Fibroblast of mammary gland (primary cell): ENCODE measurements around the gene KCTD14.
"Not testable (repeated sequence)": the region's sequence is repeated elsewhere in the genome, so short reads cannot be mapped to it uniquely, and the experiment has no call there.

Source experiments
- DNase-seq: peaks from one replicate; pipeline ENCODE4 v3.0.0-alpha.2; 2010; ENCODE audit warnings: low read depth
- H3K4me3 ChIP-seq: 2 replicates; pipeline ENCODE4 v1.5.1; 2011; ENCODE audit warnings: low read depth, mild to moderate bottlenecking, low read length, moderate library complexity; ENCODE audit not compliant: control insufficient read depth
- CTCF ChIP-seq: conservative IDR thresholded peaks from 2 replicates; pipeline ENCODE4 v1.5.1; 2011; ENCODE audit warnings: low read depth, low read length, inconsistent platforms; ENCODE audit not compliant: control insufficient read depth, insufficient read depth

The KCTD14 gene

GRCh38 chr11:78034623-78035022 lies 11.5 kb upstream of the KCTD14 start:
- no peak for TF ChIP-seq CTCF
- DNase-seq, result no peak
- H3K4me3 ChIP-seq, result no peak overlapping the region

GRCh38 chr11:78033040-78033439 lies 10.0 kb upstream of the KCTD14 start:
- no peak for TF ChIP-seq CTCF
- no peak for DNase-seq
- no peak overlapping the region for H3K4me3 ChIP-seq

DNA sequence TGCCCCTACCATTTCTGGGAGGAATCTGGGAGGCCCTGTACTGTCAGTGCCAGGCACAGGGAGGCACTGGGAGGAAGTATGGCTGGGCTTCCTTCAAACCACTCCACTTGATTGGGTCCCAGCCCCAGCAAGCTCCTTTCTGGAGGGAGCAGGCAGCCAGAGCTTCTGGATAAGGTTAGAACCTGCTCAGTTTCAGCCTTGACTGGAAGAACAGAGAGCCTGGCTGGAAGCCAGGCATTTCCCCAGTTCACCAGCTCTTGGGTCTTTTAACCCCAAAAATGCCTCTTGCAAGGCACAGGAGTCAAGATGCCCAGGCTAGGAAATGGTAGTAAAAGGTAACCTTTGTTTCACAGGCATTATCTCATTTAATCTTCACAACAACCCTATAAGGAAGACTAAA lies 9.0 kb upstream of the KCTD14 start:
- no peak overlapping the region for H3K4me3 ChIP-seq
- DNase-seq, result no peak
- TF ChIP-seq CTCF, result no peak

DNA sequence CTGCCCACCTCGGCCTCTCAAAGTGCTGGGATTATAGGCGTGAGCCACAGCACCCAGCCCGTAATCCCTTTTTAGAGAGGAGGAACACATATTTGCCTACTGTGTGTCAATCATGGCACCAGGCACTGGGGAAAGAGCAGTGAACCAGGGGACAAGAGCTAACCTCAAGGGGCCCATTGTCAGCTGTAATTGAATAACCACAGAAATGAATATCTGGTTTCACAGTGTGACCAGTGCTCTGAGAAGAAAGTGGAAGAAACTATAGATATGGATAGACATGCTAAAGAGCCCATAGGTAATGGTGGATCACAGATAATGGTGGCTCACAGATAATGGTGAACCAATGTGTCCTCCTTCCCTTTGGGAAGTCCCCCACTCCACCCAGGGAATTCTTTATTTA lies 8.6 kb upstream of the KCTD14 start:
- H3K4me3 ChIP-seq, result no peak overlapping the region
- no peak for DNase-seq
- no peak for TF ChIP-seq CTCF

DNA sequence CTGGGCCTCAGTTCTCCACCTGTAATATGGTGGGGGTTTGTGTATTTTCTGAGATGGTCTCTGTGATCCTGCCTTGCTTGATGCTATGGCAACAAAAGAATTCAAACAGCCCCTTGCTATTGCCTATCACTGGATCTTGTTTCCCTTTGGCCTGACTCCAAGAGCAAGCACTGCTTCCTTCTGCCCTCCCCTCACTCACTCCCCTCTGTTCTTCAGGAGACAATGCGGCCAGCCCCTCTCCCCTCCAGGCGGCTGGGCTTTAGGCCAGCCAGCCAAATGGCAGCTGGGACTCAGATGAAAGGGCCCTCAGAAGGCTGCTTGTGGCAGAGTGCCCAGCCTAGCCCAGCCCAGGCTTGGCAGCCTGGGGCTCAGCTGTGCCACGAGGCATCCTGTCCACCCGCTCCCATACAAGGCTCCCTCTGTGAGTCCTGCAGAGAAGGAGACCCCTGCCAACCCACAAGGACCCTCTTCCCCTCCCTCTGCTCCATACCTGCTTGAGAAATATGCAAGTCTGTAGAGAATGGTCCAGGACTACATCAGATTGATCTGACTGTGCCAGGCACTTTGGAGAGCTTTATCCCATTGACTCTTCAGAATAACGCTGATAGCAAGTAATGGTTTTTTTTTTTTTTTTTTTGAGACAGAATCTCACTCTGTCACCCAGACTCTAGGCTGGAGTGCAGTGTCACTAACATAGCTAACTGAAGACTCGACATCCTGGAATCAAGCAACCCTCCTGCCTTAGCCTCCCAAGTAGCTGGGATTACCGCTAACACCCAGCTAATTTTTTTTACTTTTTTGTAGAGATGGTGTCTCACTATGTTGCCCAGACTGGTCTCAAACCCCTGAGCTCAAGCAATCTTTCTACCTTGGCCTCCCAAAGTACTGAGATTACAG lies 7.6 kb upstream of the KCTD14 start:
- no peak for DNase-seq
- no peak overlapping the region for H3K4me3 ChIP-seq
- TF ChIP-seq CTCF, result no peak

- DNase-seq, H3K4me3 ChIP-seq: not testable (repeated sequence)
Observed at GRCh38 chr11:78028423-78028822, 5.3 kb upstream of the KCTD14 start.

DNA sequence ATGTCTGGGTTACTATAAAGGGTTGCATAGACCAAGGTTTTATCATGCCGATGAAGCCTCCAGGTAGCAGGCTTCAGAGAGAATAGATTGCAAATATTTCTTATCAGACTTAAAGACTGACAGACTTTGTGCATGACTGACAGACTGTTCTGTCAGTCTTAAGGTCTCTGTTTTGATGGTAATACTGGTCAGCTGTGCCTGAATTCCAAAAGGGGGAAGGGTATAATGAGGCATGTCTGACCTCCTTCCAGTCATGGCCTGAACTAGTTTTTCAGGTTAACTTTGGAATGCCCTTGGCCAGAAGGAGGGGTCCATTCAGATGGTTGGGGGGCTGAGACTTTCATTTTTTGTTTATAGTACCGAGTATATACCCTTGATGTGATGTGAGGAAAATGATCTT lies 4.7 kb upstream of the KCTD14 start:
- no peak for DNase-seq
- H3K4me3 ChIP-seq, result no peak overlapping the region
- TF ChIP-seq CTCF, result no peak
